Measurements from ENCODE around the gene HYPK.

Gene HYPK, protein sequence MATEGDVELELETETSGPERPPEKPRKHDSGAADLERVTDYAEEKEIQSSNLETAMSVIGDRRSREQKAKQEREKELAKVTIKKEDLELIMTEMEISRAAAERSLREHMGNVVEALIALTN

GRCh38 chr15:43800286-43801141 lies at the start of gene HYPK:
HYPK (plus strand) TSS chr15:43800599; CDS start chr15:43800623, 24 bp downstream.
- peak; percentile 81 for DNase-seq (ENCODE audit: low read depth, low spot score)

GRCh38 chr15:43751885-43752284 lies 48.5 kb upstream of the HYPK start:
- no peak for DNase-seq (ENCODE audit: low read depth, low spot score)

DNA sequence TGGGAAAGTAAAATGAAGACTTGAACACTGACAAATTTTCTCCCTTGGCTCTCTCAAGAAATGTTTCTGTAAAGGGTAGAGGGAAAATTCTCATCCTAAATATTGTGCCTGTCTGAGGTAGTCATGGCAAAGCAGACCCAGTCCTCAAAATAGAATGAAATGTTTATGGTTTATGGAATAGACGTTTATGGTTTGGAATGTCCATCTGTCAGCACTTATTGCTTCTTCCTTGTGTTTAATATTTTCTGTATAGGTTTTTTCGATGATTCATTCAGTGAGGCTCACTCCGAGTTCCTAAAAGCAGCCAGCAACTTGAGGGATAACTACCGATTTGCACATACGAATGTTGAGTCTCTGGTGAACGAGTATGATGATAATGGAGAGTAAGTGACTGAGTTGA lies 37.6 kb upstream of the HYPK start:
- no peak for DNase-seq (ENCODE audit: low read depth, low spot score)

DNA sequence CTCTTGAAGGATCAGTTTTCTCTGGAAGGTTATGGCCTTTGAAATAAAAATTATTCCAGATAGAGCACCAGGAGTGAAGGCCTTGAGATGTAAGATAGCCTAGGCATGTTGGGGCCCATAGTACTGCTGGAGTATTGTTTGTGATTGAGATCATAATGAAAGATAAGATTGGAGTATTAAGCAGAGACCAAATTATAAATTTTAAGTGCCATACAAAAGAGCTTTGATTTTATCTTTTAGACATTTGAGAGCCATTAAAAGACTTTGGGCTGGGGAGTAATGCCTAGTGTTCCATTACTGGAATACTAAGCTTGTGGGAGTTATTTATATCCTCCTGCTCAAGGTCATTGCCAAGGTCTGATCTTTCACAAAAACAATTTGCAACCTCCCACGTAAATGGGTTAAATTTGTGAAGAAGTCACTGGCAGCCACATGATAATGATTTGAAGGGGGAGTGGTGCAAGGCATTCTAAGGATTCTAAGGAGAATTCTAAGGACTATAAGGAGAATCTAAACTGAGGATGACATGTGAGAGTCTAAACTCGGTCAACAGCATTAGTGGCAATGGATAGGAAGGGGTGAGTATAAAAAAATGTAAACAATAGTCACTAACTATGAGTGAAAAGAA lies 36.5 kb upstream of the HYPK start:
- no peak for DNase-seq (ENCODE audit: low read depth, low spot score)

DNA sequence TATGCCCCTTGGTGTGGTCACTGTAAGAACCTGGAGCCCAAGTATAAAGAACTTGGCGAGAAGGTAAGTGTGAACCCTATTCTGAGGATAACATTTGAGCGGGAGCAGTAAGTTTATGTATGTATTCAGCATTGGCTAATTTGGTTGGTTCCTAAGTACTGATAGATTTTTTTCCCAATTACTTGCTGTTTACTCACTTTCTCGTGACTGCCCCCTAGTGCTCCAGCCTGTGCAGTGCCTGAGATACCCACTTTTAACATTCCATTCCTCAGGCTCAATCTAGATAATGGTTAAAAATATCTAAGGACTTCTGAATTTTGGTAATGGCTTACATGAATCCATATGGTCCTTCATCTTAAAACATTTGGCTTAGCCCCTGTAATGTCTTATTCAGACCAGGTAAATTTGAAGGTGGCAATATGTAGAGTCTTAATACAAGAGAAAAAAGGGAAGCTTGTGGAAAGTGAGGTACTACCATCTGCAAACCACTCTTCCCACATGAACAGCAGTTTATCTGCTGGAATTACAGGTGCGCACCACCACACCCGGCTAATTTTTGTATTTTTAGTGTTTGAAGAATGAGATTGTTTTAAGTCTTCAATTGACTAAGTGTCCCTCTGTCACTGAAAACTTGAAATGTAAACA lies 30.7 kb upstream of the HYPK start:
- no peak for DNase-seq (ENCODE audit: low read depth, low spot score)

GRCh38 chr15:43771816-43772215 lies 28.6 kb upstream of the HYPK start:
- no peak for DNase-seq (ENCODE audit: low read depth, low spot score)

DNA sequence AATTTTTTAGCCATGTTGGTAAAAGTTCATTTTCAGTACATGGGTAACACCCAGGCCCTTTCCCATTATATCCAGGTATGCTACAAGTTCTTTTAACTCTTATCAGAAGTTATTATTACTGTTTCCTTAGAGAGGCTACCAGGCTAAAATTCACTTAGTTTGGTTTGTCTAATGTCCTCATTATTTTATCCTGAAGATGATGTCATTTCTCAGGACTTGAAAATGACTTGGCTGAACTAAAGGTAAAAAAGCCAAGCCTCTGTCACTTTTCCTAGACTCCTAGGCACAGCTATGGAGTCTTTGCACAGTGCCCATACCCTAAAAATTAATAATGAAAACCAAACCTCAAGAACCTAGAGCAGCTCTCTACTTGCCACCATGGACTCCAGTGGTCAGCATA lies 27.8 kb upstream of the HYPK start:
- DNase-seq (ENCODE audit: low read depth, low spot score), result no peak

DNA sequence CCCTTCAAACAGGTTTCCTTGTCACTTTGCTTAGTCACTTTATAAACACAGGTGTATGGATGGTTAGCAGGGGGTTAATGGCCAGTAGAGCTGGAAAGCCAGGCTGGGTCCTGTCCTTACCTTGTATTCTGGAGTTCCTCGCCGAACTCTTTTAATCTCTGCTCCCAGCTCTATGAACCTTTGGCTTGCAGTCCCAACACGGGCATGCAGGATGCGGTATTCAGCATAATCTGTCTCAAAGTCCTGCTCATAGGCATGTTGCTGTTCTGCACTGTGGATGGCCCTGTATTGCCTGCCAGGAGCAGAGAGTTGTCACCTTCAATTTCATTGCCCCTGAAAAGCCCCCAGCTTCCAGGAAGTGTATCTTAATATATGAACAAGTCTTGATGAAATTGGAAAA lies 26.3 kb upstream of the HYPK start:
- no peak for DNase-seq (ENCODE audit: low read depth, low spot score)

GRCh38 chr15:43775411-43775965 lies 24.9 kb upstream of the HYPK start:
- DNase-seq (ENCODE audit: low read depth, low spot score), result no peak

GRCh38 chr15:43776101-43776717 lies 24.2 kb upstream of the HYPK start:
- DNase-seq (ENCODE audit: low read depth, low spot score), result no peak

DNA sequence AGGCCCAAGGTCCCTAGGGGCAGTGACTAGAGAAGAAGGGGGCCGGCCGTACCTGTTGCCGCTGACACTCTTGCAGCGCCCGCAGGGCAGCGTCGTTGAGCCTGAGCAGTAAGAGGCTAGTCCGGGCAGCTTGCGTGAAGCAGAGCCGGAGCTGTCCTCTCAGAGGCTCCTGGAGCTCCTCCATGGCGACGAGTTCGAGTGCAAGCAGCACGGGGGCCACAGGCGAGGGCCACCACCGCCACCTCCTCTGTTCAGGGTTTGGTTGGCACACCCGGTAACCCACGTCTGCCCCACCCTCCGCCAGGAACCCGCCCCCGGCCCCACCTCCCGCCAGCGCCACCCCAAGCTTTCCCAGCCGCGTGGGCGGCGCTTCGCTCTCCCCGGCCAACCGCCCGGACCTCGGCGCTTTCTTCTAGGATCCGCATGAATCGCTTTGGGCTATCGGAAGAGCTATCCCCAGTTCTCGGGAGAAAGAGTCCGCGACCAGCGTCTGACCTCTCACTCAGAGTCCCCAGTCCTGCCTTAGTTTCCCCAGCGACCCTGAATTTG lies 23.6 kb upstream of the HYPK start, which contains the start of gene ELL3:
Gene ELL3, minus strand, starts transcription at position 249 of the 549 bp plus-strand sequence. Its CDS starts 65 bp downstream, at position 184.
- DNase-seq (ENCODE audit: low read depth, low spot score), result peak; percentile 24

DNA sequence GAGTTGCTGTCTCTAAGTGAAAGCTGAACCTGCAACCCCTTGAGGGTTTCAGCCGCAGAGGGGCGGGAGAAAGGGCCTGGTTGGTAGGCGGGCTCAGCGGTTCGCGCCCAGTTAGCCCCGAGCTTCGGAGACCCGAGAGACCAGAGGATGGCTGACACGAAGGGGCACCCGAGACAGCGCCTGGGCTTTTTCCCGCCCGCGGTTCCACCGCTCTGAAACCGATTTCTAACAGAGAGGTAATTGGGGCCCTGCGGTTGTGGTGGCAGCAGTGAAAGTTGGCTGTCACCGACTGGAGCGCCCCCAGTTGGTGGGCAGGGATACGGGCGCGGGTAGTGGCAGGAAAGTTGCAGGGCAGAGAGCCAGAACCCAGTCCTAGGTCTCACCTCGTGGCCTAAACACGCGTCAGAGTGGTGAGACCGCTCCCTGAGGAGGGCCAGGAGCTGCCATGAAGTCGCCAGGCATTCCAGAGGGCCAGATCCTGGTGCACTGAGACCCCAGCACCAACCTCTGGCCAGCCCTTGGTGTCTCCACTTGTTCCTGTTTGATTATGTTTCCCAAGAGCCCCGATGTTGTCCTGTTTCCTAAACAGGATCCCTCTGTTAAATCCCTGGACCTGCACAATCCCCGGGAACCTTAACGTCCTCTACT lies 23.0 kb upstream of the HYPK start:
- peak; percentile 76 for DNase-seq (ENCODE audit: low read depth, low spot score)

DNA sequence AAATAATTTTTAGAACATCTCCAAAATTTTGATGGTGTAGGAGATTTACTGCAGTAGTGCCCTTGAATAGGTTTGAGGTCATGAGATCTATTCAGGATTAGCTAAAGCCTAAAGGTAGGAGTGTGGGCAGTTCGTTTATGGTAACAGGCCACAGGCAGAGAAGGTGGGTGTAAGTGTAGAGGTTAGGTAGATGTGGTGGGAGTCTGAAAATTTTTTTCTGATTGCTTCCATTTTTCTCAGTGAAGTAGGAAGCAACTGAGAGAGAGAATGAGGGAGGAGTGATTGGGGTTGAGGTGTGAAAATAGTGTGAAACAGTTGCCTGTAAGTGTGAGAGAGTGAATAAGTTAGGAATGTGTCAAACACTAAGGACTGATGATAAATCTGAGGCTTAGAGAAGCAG lies 21.4 kb upstream of the HYPK start:
- DNase-seq (ENCODE audit: low read depth, low spot score), result no peak

- no peak for DNase-seq (ENCODE audit: low read depth, low spot score)
Observed at GRCh38 chr15:43789409-43789808, 11.0 kb upstream of the HYPK start.

- DNase-seq (ENCODE audit: low read depth, low spot score), result peak; percentile 100
Observed at GRCh38 chr15:43791993-43792760, 8.2 kb upstream of the HYPK start, which contains the start of gene SERF2. SERF2 (plus strand) TSS chr15:43792320; CDS start chr15:43792377, 57 bp downstream.

DNA sequence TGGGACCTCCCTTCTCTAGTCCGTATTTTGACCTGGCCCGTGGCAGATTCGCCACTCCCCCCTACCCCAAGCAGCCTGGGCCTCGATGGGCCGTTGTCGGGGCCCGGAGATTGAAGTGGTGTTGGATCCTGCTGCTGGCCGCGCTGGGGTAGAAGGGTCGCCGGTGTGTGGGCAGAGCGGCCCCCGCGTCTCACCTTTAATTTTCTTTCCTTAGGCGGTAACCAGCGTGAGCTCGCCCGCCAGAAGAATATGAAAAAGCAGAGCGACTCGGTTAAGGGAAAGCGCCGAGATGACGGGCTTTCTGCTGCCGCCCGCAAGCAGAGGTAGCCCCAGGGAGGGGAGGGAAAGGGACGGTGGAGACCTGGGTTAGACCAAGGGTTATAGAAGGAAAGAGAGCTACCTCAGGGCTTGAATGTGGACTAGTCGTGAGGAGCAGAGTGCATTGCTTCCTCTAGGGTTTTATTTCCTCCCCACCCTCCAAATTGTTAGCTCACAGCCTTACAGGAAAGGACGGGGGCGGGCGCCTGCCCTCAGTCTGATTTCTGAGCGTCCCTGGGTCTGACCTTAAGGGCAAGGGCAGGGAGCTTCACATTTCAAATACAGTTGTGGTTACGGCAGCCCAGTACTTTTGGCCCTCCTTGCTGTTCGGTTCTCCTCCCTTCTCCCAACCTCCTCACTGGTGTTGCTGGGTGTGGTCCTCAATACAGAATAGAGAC lies 7.5 kb upstream of the HYPK start:
- DNase-seq (ENCODE audit: low read depth, low spot score), result no peak

- no peak for DNase-seq (ENCODE audit: low read depth, low spot score)
Observed at GRCh38 chr15:43793647-43794046, 6.8 kb upstream of the HYPK start.

- DNase-seq (ENCODE audit: low read depth, low spot score), result no peak
Observed at GRCh38 chr15:43794269-43795037, 5.9 kb upstream of the HYPK start.

Data from activated naive CD8-positive, alpha-beta T cell treated with anti-CD3 and anti-CD28 coated beads, Interleukin-2, amount 50 U/mL, for 16 hours (primary cell).